A673 (cell line): ENCODE results near the gene ANKRD13D. TPM values are rescaled to one million over a fixed set of nuclear protein-coding genes. Genes with fewer than 3 reads are reported as not detected.
"Not testable (repeated sequence)": the region's sequence is repeated elsewhere in the genome, so short reads cannot be mapped to it uniquely, and the experiment has no call there.

Source experiments
- BruUV-seq: library from RNA; stranded (reverse); fragments of 400-500 nt; replicated peaks from 2 replicates; lab custom pipeline; 2021; lab: Mats Ljungman, UMichigan
- CTCF ChIA-PET: fragments of 300-600 bp; sonication (Branson Sonifier 250); formaldehyde crosslinking; loops from one replicate; lab custom pipeline; 2022; ENCODE audit warnings: antibody characterized with exemption; lab: Charles Lee
- POLR2A ChIA-PET: fragments of 300-600 bp; sonication (Branson Sonifier 250); formaldehyde crosslinking; loops from one replicate; lab custom pipeline; 2022; ENCODE audit warnings: antibody characterized with exemption; ENCODE audit not compliant: low non-redundant PET; lab: Charles Lee
- DNase-seq: peaks from one replicate; pipeline ENCODE4 v3.0.0-alpha.2; 2015; ENCODE audit warnings: low spot score
- H3K27ac ChIP-seq: fragments of 200-600 bp; sonication (generic); 2 replicates; pipeline ENCODE4 v1.5.1; 2016; ENCODE audit warnings: mixed run types, low read depth, mild to moderate bottlenecking, mixed read lengths, antibody characterized with exemption, low read length; ENCODE audit not compliant: poor library complexity, severe bottlenecking
- H3K27me3 ChIP-seq: fragments of 200-600 bp; sonication (generic); replicated peaks from 2 replicates; pipeline ENCODE4 v1.6.1; 2017; ENCODE audit warnings: mixed run types, low read depth, mild to moderate bottlenecking, mixed read lengths, antibody characterized with exemption, low read length; ENCODE audit not compliant: insufficient read depth, poor library complexity
- H3K36me3 ChIP-seq: fragments of 200-600 bp; sonication (generic); 2 replicates; pipeline ENCODE4 v1.6.1; 2016; ENCODE audit warnings: mixed run types, mild to moderate bottlenecking, mixed read lengths, antibody characterized with exemption, low read length; ENCODE audit not compliant: insufficient read depth, poor library complexity, severe bottlenecking
- H3K4me1 ChIP-seq: fragments of 200-600 bp; sonication (generic); 2 replicates; pipeline ENCODE4 v1.6.1; 2017; ENCODE audit warnings: mixed run types, mild to moderate bottlenecking, mixed read lengths, antibody characterized with exemption, low read length; ENCODE audit not compliant: insufficient read depth, poor library complexity, severe bottlenecking
- H3K4me3 ChIP-seq: fragments of 200-600 bp; sonication (generic); 2 replicates; pipeline ENCODE4 v1.5.1; 2016; ENCODE audit warnings: low read depth, mixed run types, mild to moderate bottlenecking, mixed read lengths, low read length; ENCODE audit not compliant: poor library complexity, severe bottlenecking
- H3K9me3 ChIP-seq: fragments of 200-600 bp; sonication (generic); 2 replicates; pipeline ENCODE4 v1.6.1; 2016; ENCODE audit warnings: mixed run types, low read depth, mild to moderate bottlenecking, mixed read lengths, antibody characterized with exemption, low read length; ENCODE audit not compliant: poor library complexity, severe bottlenecking
- CTCF ChIP-seq: fragments of 300-800, 200-600 bp; sonication (generic); conservative IDR thresholded peaks from 2 replicates; pipeline ENCODE4 v1.5.1; 2017; ENCODE audit warnings: low read depth, mild to moderate bottlenecking, antibody characterized with exemption, low read length, moderate library complexity, mixed read lengths
- EZH2 ChIP-seq: fragments of 200-600 bp; sonication (generic); IDR thresholded peaks from 2 replicates; pipeline ENCODE4 v1.6.1; 2017; ENCODE audit warnings: borderline replicate concordance, low read depth, mild to moderate bottlenecking, mixed read lengths, antibody characterized with exemption, low read length; ENCODE audit not compliant: poor library complexity, severe bottlenecking
- intact Hi-C: fragments of 100-400 bp; cut with micrococcal nuclease; formaldehyde crosslinking; loops from one replicate; pipeline ENCODE4 v1.10.0; 2022; ENCODE audit not compliant: unreplicated experiment
- total RNA-seq: library from RNA; stranded (reverse); gene quantifications from 2 replicates; pipeline ENCODE4 v1.2.3, GENCODE V29; 2021

The ANKRD13D gene
- total RNA-seq, 1 experiment from 2014 or later: 101 TPM

- peak; percentile 99 for DNase-seq
- peak overlapping the region; percentile 72 for H3K4me3 ChIP-seq
- H3K27me3 ChIP-seq: no peaks in the 10 kb centered on the region
- H3K9me3 ChIP-seq: no peaks in the 10 kb centered on the region
- no peaks in the 10 kb centered on the region for H3K4me1 ChIP-seq
- intact Hi-C loops: loop anchor here (1.0 to 10.0 kb wide), 4 partner anchors 50 to 263 kb away; partner anchors contain the start of gene RHOD
- peak overlapping the region; percentile 76 for H3K27ac ChIP-seq
- POLR2A ChIA-PET: interaction anchor here (0.6 kb wide), 1 partner anchor 64 kb away, joined by 6 read pairs; no protein-coding TSS in a partner anchor
- no peaks in the 10 kb centered on the region for H3K36me3 ChIP-seq
- BruUV-seq: no TSS peak
- CTCF ChIA-PET: interaction anchor here (0.6 to 2.0 kb wide), 19 partner anchors 28 to 264 kb away, joined by 3 to 76 read pairs (median 4); partner anchors contain the start of genes ANKRD13D, GRK2, KDM2A and PPP1CA
- peak; percentile 99 for TF ChIP-seq CTCF
- TF ChIP-seq EZH2: no peak
Observed at GRCh38 chr11:67317205-67317887, 28.2 kb downstream of the ANKRD13D start.

GRCh38 chr11:67317888-67318555, 28.9 kb downstream of the ANKRD13D start:
- TSS peak; percentile 34 for BruUV-seq
- Histone ChIP-seq H3K4me1 (no peaks in the 10 kb centered on the region), H3K9me3 (no peaks in the 10 kb centered on the region), H3K36me3 (no peaks in the 10 kb centered on the region), H3K27me3 (no peaks in the 10 kb centered on the region), H3K4me3 (peak overlapping the region; percentile 72), H3K27ac (peak overlapping the region; percentile 76)
- TF ChIP-seq EZH2 (no peak), CTCF (no peak)
- CTCF ChIA-PET: interaction anchor here (0.6 to 2.0 kb wide), 15 partner anchors 28 to 265 kb away, joined by 3 to 76 read pairs (median 4); partner anchors contain the start of genes ANKRD13D, GRK2, KDM2A and PPP1CA
- POLR2A ChIA-PET: no interaction called here
- no peak for DNase-seq
- intact Hi-C loops: loop anchor here (1.0 to 10.0 kb wide), 4 partner anchors 51 to 263 kb away; partner anchors contain the start of gene RHOD

GRCh38 chr11:67318876-67319275, 29.8 kb downstream of the ANKRD13D start:
- CTCF ChIA-PET, H3K4me1 ChIP-seq, POLR2A ChIA-PET, H3K27me3 ChIP-seq, H3K27ac ChIP-seq, H3K9me3 ChIP-seq, BruUV-seq, H3K36me3 ChIP-seq, DNase-seq: not testable (repeated sequence)
- intact Hi-C loops: loop anchor here (5.0 to 10.0 kb wide), 2 partner anchors 237 to 264 kb away; partner anchors contain the start of gene RHOD
- peak overlapping the region; percentile 72 for H3K4me3 ChIP-seq
